ENCODE measurements around the gene CCDC158.

DNA sequence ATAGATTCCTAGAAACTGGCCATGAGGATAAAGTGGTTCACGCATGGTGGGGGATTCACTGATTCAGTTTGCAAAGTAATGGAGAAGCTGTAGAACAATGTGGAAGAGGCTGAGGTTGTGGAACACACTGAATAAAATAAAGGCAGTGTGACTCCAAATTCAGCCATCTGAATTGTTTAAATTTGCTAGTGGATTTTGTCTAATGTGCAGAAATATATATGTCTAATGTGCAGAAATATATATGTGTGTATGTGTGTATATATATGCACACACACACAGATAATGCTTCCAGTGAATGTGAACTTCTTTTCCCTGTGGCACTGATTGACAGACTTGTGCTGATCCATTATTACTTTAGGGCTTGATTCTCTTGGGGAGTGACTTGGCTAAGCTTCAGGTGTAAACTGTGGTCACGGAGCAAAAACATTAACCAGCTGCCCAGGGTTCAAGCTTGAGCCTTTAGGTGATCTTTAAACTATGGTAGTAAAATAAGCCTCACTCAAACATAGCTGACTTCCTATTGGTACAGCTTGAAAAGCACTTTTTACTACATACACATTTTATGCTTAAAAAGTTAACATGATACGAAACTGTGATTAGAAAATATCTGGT is 110.9 kb downstream of the CCDC158 start:
- no peak for TF ChIP-seq NFYB (IDR thresholded peaks at IDR 0.05; ENCODE audit: insufficient read depth, low read depth, low read length)
- TF ChIP-seq EP300 (IDR thresholded peaks at IDR 0.05; ENCODE audit: borderline replicate concordance in 1 of 2, control insufficient read depth in 1 of 2, low read depth in 2 of 2, low read length in 2 of 2) = no peak
- TF ChIP-seq ESRRA (IDR thresholded peaks at IDR 0.05; ENCODE audit: low read length) = no peak
- no peak for TF ChIP-seq POLR2A (IDR thresholded peaks at IDR 0.05; ENCODE audit: low read depth, low read length)
- no peak for TF ChIP-seq RFX5 (IDR thresholded peaks at IDR 0.05; ENCODE audit: low read depth, low read length)

All from GM12878 (cell line).